Embryonic facial prominence (tissue), 1 donor: ENCODE data around the gene WDR37.

Experiments
- DNase-seq: peaks from one replicate; pipeline ENCODE4 v3.0.0-alpha.2; 2016; ENCODE audit errors: extremely low spot score

WDR37 gene

GRCh38 chr10:1074748-1075308 is 18.6 kb downstream of the WDR37 start:
- no peak for DNase-seq

- DNase-seq: no peak
Observed at GRCh38 chr10:1078668-1079067, 22.5 kb downstream of the WDR37 start.

DNA sequence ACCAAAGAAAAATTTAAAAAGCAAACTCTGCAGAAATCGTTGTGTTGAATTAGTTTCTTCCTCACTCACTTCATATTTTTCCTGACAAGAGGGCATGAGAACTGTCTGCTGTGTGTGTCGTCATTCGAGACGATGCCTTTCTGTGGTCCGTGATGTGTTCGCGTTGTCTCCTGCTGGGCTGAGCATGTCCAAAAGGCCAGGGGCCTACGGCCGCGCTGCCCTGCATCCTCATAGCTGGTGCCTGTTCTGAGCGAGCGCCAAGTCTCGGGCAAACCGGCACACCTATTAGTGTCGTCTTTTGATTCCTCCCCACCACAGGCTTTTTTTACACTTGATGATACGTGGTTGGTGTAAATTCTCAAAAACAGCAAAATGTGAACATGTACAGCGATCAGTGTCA is 27.4 kb downstream of the WDR37 start:
- DNase-seq: no peak

DNA sequence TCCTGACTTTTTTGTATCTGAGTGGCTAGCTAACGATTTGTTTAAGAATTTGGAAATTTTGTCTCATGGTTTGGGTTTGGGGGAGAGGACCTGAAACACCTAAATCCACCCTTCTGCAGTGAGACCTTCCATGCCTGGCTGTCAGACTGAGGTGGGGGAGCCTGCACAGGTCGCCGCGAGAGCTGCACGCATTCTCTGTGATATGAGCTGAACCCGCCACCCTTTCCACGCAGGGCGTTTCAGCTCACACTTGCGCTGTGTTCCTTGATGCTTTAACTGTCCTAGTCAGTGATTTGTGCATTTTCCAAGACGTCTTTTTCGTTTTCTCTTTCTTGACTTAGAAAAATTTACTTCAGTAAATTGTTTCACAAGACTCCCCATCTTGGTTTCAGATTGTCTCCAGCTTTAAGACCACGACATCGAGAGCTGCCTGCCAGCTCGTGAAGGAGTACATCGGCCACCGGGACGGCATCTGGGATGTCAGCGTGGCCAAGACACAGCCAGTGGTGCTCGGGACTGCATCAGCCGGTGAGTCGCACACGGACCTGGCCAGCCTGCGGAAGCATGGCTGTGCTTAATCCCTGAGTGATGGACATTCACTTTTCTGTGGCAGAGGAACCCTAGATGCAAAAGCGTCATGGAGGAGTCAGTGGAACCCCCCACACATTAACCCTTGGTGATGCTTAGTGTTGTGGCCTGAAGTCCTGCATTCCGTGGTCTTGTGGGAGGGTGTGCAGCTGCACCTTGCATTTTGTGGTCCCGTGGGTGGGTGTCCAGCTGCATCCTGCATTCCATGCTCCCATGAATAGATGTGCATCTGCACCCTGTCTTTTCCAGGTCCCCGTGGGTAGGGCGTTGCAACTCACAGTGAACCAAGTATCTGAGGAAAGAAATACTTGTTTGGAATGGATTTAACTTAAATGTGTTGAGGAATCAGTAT is 28.1 kb downstream of the WDR37 start:
- no peak for DNase-seq

GRCh38 chr10:1085258-1085657 is 29.1 kb downstream of the WDR37 start:
- no peak for DNase-seq

DNA sequence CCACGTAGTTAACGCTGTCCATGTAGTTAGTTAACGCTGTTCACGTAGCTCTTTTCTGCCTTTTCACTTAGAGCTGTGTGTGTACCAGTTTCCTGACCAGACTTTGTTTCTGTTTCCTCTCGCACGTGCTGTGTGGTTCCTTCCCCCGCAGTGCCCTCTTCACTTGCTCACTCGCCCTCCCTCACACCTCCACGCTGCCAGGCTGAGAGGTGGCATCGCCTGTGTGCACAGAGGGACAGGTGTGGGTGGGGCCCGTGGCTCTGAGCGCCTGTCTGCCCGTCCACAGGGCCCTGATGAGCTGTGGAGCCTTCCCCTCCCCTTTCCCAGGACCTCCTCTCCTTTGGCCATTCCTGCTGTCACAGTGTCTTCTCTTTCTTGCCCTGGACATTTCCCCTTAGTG is 30.6 kb downstream of the WDR37 start:
- no peak for DNase-seq

- no peak for DNase-seq
Observed at GRCh38 chr10:1089017-1089689, 33.0 kb downstream of the WDR37 start.

GRCh38 chr10:1090696-1091095 is 34.5 kb downstream of the WDR37 start:
- no peak for DNase-seq

GRCh38 chr10:1093696-1094095 is 37.5 kb downstream of the WDR37 start:
- no peak for DNase-seq

GRCh38 chr10:1094112-1095057 is 38.2 kb downstream of the WDR37 start:
- no peak for DNase-seq

GRCh38 chr10:1095498-1095897 is 39.3 kb downstream of the WDR37 start:
- no peak for DNase-seq

- no peak for DNase-seq
Observed at GRCh38 chr10:1096287-1096889, 40.2 kb downstream of the WDR37 start.

- DNase-seq: no peak
Observed at GRCh38 chr10:1097436-1097835, 41.3 kb downstream of the WDR37 start.

DNA sequence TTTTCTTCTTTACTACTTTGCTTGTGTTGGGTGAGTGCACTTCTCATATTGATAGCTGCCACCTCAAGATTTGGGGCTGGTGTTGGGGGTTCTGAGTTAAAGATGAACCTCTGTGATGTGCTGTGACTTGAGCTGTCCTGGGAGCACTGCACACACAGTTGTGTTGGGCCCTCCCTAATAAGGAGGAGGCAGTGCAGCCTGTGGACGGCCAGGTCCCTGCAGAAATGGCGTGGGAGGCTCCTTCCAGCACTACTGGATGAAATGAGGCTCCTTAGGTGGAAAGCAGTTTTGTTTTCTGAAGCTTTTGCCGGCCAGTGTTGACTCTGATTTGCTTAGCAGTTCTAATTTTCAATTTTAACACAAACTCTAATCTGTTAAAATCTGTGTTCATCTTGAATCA is 44.0 kb downstream of the WDR37 start:
- no peak for DNase-seq

DNA sequence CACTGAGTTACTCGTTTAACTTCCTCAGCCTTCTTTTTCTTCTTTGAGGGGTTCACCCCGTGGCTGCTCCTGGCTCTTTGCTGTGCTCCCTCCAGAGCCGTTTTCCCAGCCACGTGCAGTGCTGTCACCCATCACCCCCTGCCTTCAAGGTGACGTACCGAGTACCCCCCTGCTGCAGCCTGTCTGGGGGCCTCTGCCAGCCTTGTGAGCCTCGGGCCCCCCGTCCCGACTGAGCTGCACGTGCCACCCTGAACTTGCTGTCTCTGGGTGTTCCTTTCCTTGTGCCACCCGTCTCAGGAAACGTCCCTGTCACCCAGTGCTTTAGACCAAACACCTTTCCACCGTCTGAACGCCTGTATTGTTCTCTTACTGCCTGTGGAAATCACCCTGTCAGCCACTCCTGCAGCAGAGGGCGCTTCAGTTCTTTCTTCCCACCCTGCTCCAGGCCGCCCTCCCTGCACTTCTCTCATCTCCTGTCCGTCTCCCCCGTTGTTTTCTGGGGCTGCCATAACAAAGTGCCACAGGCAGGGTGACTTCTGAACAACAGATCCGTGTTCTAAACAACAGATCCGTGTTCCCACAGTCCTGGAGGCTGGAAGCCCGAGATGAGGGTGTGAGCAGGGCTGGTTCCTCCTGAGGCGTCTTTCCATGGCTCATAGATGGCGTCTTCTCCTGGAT is 44.6 kb downstream of the WDR37 start:
- no peak for DNase-seq

DNA sequence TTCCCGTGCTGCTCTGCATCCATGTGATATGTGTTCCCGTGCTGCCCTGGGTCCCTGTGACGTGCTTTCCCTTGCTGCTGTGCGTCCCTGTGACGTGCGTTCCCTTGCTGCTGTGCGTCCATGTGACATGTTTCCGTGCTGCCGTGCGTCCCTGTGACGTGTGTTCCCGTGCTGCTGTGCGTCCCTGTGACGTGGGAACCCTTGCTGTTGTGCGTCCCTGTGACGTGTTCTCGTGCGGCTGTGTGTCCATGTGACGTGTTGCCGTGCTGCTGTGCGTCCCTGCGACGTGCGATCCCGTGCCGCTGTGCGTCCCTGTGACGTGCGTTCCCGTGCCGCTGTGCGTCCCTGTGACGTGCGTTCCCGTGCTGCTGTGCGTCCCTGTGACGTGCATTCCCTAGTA is 45.8 kb downstream of the WDR37 start:
- DNase-seq: no peak

GRCh38 chr10:1102416-1102815 is 46.2 kb downstream of the WDR37 start:
- no peak for DNase-seq

- no peak for DNase-seq
Observed at GRCh38 chr10:1102831-1103230, 46.6 kb downstream of the WDR37 start.

DNA sequence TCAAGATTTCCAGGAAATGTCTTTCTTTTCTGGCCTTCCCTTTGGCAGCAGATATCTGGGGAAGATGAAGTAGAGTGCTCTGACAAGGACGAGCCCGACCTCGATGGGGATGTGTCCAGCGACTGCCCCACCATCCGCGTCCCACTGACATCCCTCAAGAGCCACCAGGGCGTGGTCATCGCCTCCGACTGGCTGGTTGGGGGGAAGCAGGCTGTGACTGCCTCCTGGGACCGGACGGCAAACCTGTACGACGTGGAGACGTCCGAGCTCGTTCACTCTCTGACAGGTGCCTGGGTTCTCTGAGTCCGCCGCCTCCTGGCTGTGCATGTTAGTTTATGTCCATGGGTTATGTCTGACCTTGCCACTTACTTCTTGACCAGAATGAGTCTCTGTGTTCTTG is 47.4 kb downstream of the WDR37 start:
- no peak for DNase-seq

DNA sequence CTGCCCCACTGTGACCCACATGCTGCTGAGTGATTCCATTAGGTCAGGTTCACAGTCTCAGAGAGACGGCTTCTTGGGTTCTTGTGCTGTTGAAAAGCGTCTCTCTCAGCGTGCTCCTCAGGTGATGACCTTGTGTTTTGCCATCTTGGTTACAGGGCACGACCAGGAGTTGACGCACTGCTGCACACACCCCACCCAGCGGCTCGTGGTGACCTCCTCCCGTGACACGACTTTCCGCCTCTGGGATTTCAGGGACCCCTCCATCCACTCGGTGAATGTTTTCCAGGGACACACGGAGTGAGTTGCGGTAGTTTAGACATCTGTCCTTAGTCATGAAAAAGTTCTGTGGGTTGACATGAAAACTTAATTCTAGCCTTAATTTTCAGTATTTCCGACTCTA is 48.8 kb downstream of the WDR37 start:
- no peak for DNase-seq

DNA sequence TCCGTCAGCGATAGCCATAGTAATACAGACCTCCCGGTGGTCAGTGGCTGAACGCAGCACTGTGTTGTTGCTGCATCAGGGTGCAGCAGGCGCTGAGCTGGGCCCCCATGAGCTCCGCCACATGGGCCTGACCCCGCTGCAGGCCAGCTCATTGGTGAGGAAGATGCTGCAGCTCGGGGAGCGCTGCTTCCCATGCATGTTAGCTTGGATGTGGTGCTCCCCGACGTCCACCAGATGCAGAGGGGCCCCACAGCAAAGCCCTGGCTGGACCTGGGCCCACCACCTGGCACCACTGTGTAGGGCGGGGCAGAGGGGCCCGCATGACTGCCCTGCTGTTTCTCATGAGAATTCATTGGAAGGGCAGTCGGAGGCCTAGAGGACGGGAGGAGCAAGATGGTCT is 50.8 kb downstream of the WDR37 start:
- DNase-seq: no peak
